Measurements from ENCODE around the gene SPRYD7. TPM values are rescaled to one million over a fixed set of nuclear protein-coding genes. Genes with fewer than 3 reads are reported as not detected.

Gene SPRYD7
- total and polyA plus RNA-seq, 2 of the 8 experiments (the other 6 are each of a cell fraction or from before 2014, with no cell fraction given) = 1.1 to 3.1 TPM

DNA sequence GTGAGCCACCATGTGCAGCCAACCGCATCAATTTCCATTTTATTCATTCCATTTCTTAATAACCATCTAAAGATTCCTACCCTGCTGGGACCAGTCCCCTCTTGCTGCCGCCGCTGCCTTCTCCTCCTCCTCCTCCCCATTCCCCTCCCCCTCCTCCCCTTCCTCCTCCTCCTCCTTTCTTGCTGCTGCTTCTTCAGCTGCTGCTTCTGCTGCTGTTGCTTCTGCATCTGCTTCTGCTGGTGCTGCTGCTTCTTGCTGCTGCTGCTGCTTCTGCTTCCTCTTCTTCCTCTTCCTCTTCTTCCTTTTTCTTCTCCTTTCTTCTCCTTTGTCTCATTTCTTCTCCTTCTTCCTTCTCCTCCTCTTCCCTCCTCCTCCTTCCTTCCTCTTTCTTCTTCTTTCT is 20.0 kb upstream of the SPRYD7 start:
- Histone ChIP-seq H3K4me2 (ENCODE audit: insufficient read depth in 1 of 2, low read depth in 2 of 2, low read length in 2 of 2) (no peak overlapping the region), H3K4me1 (replicated peaks in 1 of 4; ENCODE audit: control insufficient read depth in 3 of 4, insufficient read depth in 4 of 4, low read length in 3 of 4) (no peaks in the 10 kb centered on the region), H3K36me3 (ENCODE audit: control insufficient read depth in 2 of 4, insufficient read depth in 4 of 4, low read length in 3 of 4) (no peaks in the 10 kb centered on the region), H3K56ac (replicated peaks; ENCODE audit: insufficient read length, low read depth, low read length) (no peak overlapping the region), H3K79me1 (ENCODE audit: low read depth, low read length) (no peaks in the 10 kb centered on the region), H3K4me3 (ENCODE audit: extremely low read depth in 1 of 4, insufficient read depth in 2 of 4, low read depth in 3 of 4, low read length in 4 of 4) (no peak overlapping the region), H3K79me2 (ENCODE audit: control insufficient read depth in 1 of 2, insufficient read depth in 2 of 2, low read length in 2 of 2) (no peaks in the 10 kb centered on the region), H4K91ac (replicated peaks; ENCODE audit: insufficient read length, low read length) (no peak overlapping the region), H3K27me3 (replicated peaks in 1 of 4; ENCODE audit: control insufficient read depth in 3 of 4, extremely low read depth in 1 of 4, insufficient read depth in 3 of 4, low read length in 3 of 4) (no peaks in the 10 kb centered on the region), H2BK120ac (replicated peaks; ENCODE audit: low read depth, low read length) (no peak overlapping the region), H2BK20ac (ENCODE audit: low read length) (no peak overlapping the region), H3K4ac (replicated peaks; ENCODE audit: insufficient read length, low read depth, low read length) (no peak overlapping the region), H3K9me3 (ENCODE audit: insufficient read depth in 2 of 2, low read depth in 1 of 2, low read length in 1 of 2) (no peaks in the 10 kb centered on the region), H3K23ac (ENCODE audit: insufficient read length) (no peak overlapping the region), H2BK12ac (ENCODE audit: low read depth, low read length) (no peak overlapping the region), H3K14ac (ENCODE audit: insufficient read length) (no peak overlapping the region), H2BK5ac (ENCODE audit: low read depth, low read length) (no peak overlapping the region), H4K20me1 (replicated peaks in 1 of 2; ENCODE audit: control insufficient read depth in 1 of 2, insufficient read depth in 2 of 2, low read length in 2 of 2) (no peaks in the 10 kb centered on the region), H2AFZ (ENCODE audit: low read length) (no peak overlapping the region), H3K27ac (ENCODE audit: low read depth, low read length) (no peak overlapping the region), H3K18ac (ENCODE audit: extremely low read depth, low read length) (no peak overlapping the region), H2BK15ac (ENCODE audit: low read length) (no peak overlapping the region), H4K5ac (ENCODE audit: insufficient read length, low read depth, low read length) (no peak overlapping the region), H3K9ac (replicated peaks in 1 of 4; ENCODE audit: extremely low read depth in 1 of 4, low read depth in 3 of 4, low read length in 3 of 4) (no peak overlapping the region), H4K8ac (ENCODE audit: extremely low read depth, insufficient read depth, low read length) (no peak overlapping the region), H2AK5ac (ENCODE audit: low read depth, low read length) (no peak overlapping the region), H3K23me2 (ENCODE audit: low read depth, low read length) (no peaks in the 10 kb centered on the region)
- WGBS, 2 experiments (ENCODE audit: extremely low coverage in 1 of 2, insufficient coverage in 1 of 2, insufficient read length in 1 of 2, insufficient replicate concordance in 2 of 2, low coverage in 1 of 2, low lambda C conversion rate in 2 of 2, missing lambda C conversion rate in 1 of 2) = 100% methylated on average over 1 of the region's 3 CpGs; no CpG with 5 or more reads in 1 of the 2 experiments
- TF ChIP-seq CEBPB (IDR thresholded peaks at IDR 0.05; ENCODE audit: low read depth, low read length) = no peak
- TF ChIP-seq GTF2F1 (IDR thresholded peaks at IDR 0.05; ENCODE audit: borderline replicate concordance, low read depth, low read length) = no peak
- no peak for TF ChIP-seq RFX5 (IDR thresholded peaks at IDR 0.05; ENCODE audit: borderline replicate concordance, low read depth, low read length)
- no peak for TF ChIP-seq RNF2 (IDR thresholded peaks at IDR 0.05; ENCODE audit: borderline replicate concordance, low read depth, low read length, missing control alignments, poor library complexity, severe bottlenecking)
- no peak for TF ChIP-seq MAFK (IDR thresholded peaks at IDR 0.05; ENCODE audit: low read depth, low read length)
- TF ChIP-seq JUN (IDR thresholded peaks at IDR 0.05; ENCODE audit: low read depth, low read length) = no peak
- FAIRE-seq (no peak), DNase-seq (ENCODE audit: low read depth in 1 of 2, low spot score in 2 of 2) (no peak)
- ChIA-PET CTCF (ENCODE audit: partially characterized antibody) (interaction anchor here (1.3 kb wide), 1 partner anchor 1034 kb away, joined by 3 read pairs; no protein-coding TSS in a partner anchor), POLR2A (ENCODE audit: partially characterized antibody) (no interaction called here)

All from H1 (cell line).